ENCODE measurements around the gene PAPPA.

The PAPPA gene

GRCh38 chr9:116232424-116233159 is 79.0 kb downstream of the PAPPA start:
- no peak for DNase-seq (ENCODE audit: low spot score)

DNA sequence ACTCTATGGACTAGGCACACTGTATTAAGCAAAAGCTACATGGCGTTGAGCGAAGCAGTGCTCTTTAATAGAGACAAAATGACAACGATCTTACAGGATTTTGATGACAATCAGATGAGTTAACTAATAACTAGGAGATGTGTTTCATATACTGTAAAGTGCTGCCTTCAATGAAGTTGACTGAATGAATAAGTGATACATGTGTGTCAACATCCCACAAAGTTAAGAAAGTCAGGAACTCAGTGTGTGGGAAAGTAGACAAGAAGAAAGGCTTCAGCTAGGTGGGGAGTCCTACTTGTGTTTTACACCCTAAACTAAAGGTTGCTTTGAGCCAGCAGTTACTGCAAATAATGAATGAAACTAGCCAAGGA is 79.6 kb downstream of the PAPPA start:
- DNase-seq (ENCODE audit: low spot score): no peak

DNA sequence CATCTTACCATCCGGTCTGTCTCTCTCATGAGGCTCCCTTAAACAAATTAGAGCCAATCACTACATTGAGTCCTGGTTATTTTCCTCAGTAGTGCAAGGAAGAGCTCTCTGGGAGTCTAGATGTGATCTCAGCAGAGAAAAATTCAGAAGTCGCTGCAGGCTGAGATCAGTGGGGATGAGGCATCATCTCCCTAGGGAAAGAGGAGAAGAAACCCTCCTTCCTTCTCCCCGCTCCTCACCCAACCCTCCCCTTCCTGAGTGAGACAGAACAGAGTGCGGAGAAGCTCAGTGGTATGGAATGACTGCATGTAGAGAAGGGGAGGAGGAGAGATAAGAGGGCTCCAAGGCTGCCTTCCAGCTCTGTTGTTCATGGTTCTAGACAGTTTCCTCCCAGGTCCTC is 80.5 kb downstream of the PAPPA start:
- no peak for DNase-seq (ENCODE audit: low spot score)

DNA sequence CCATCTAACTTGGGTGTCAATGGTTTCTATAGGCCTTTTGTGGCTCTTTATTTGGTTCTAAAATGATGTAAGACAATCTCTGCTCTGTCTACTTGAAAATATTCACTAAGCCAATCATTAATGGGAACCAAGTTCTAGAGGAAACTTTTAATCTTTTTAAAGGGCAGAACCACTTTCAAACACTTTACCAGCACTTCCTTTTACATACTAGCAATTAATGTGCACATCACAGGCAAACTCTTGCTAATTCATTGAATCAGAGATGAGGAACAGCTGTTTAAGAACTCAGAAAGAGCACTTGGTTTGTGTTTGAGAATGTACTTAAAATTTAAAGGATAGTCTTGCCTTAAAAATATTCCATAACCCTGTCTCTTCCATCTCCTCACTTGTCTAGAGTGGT is 83.4 kb downstream of the PAPPA start:
- DNase-seq (ENCODE audit: low spot score): no peak

- DNase-seq (ENCODE audit: low spot score): no peak
These were observed 83.9 kb downstream of the PAPPA start for GRCh38 chr9:116237456-116237855.

DNA sequence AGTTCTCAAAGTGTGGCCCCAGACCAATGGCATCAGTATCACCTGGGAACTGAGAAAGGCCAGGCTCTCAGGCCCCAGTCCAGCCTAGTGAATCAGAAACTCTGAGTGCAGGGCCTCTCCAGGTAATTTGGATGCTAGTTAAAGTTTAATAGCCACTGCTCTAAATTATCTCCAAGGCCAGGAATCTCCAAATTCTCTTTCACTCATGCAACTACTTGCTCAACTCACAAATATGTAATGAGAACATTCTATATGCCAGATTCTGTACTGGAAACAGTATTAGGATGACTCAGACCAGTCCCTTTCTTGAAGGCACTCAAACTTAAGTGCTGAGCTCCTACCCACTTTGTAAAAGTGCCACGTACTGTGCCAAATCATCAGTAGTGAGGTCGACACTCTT is 84.6 kb downstream of the PAPPA start:
- no peak for DNase-seq (ENCODE audit: low spot score)

GRCh38 chr9:116238776-116239340 is 85.3 kb downstream of the PAPPA start:
- DNase-seq (ENCODE audit: low spot score): no peak

DNA sequence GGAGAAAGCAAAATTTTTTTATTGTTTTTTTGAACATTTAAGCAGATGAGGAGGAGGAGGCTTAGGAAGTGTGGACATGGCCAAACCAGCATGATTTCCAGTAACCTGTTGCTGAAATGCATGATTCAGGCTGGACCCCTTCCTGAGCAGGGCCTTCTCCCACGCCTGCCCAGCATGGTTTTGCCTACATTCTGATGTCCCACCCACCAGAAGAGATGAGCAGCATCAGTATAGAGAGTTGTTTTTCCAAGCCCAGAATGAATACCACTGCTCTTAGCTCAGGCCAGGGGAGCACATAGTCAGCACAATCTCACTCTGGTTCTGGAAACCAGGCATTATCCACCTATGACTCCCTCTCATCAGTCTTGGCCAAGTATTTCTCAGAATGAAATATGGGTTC is 90.1 kb downstream of the PAPPA start:
- no peak for DNase-seq (ENCODE audit: low spot score)

DNA sequence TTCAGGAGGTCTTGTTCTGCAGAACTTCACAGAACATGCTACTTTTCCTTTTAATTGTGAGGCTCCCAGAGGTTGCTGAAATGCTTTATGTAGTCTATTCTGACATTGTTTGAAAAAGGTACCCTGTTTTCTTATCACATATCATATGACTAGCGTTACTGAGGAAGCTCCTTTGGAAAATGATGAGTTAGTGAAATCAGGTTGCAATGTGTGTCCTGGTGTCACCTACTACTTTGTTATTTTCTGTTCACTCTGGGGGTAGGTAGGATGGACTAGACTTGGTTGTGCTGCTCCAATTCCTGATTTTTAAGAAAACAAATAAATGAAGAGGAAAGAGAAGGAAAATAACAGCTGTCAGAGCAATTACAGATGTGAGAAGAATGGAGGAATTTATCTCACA is 93.7 kb downstream of the PAPPA start:
- DNase-seq (ENCODE audit: low spot score): no peak

DNA sequence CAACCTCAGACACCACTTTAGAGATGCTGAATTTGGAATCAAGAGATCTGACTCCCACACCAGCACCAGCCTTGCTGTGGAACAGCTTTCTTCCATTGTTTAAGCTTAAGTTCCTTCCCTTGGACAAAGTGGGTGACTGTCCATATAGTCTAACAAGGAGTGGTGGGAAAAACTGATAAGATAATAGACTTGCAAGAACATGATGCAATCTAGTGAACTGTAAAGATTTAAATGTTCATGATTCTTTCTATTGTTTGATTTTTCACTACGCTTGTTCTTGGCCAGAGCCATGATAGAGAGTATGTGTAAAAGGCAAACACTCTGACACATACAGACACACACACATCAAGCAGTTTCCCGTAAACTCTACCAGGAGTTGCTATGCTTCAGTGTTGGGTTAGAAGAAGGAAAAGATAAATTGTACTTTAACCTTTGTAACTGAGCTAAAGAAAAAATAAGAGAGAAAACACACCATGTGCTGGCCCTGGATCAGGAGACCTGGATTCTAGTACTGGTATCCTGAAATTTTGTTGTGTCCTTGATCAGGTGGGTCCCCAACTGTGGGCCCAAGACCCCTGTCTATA is 94.3 kb downstream of the PAPPA start:
- DNase-seq (ENCODE audit: low spot score): no peak

GRCh38 chr9:116250891-116251290 is 97.3 kb downstream of the PAPPA start:
- no peak for DNase-seq (ENCODE audit: low spot score)

DNA sequence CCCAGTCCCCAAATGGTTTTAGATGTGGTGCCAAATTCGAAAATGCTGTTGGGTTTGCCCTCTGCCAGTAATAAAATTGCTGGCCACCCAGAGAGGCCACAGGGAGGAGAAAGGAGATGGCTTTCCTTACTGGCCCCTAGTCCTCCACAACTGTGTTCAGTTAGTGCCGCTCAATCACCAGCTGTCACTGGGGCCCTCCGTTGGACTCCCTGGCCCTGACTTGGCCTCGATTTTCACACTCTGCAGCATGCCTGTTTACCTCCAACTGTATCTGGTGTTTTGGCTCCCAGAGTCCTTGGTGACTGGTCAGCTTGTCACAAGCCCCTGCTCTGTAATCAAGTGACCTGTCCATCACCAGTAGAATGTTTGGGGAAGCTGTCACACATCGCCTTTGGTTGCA is 97.8 kb downstream of the PAPPA start:
- DNase-seq (ENCODE audit: low spot score): no peak

DNA sequence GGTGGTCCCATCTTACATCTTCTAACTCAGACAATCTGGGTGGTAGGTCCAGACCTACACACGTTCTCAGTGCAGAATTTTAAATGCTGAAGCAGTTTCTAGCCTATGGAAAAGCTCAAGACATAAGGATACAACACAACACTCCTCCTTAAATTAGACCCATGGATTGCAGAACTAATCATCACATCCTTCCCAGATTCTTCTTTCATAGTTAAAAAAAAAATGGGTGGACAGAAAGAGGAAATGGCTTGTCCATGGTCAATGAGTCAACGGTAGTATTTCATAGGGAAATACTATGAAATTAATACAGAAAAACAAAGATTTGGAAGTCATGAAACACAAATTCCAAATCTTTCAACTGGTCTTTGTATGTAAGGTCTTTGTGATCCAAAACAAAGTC is 106.9 kb downstream of the PAPPA start:
- no peak for DNase-seq (ENCODE audit: low spot score)

DNA sequence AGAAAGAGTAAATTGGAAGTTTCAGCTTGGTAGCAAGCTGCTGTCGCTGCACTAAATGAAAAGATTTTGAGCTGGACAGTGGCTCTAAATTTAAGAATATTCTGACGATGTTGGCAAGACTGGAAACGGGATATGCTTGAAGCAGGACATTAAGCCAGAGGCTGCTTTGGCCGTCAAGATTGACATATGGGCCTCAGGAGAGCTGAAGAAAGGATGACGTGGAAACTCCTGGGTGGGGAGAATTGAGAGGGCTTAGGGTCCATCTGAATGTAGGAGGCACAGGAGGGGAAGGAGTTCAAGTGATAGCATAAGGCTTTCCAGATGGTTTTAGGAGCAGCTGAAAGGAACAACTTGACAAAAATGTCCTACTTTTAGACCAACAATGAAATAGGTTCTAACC is 108.9 kb downstream of the PAPPA start:
- DNase-seq (ENCODE audit: low spot score): no peak

DNA sequence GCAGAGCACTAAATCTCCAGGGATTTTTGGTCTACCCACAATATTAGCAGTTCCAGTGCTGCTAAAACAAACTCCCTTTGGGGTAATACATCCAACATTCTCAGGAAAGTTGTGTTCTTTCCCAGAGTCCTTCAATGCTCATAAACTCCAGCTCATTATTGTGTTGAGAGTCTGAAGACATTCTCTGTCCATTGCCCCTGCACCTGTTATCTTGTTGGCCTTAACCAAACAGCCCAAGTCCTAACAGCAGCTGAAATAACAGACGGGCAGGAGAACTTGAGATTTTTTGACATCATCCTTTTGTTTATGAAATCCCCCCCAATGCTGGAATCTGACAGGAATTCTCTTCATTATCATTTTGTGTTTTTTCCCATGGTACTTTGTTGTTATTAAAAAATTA is 110.8 kb downstream of the PAPPA start:
- DNase-seq (ENCODE audit: low spot score): no peak

- no peak for DNase-seq (ENCODE audit: low spot score)
These were observed 113.4 kb downstream of the PAPPA start for GRCh38 chr9:116267021-116267420.

- no peak for DNase-seq (ENCODE audit: low spot score)
These were observed 115.7 kb downstream of the PAPPA start for GRCh38 chr9:116269250-116269649.

- DNase-seq (ENCODE audit: low spot score): no peak
These were observed 117.0 kb downstream of the PAPPA start for GRCh38 chr9:116270546-116270945.

DNA sequence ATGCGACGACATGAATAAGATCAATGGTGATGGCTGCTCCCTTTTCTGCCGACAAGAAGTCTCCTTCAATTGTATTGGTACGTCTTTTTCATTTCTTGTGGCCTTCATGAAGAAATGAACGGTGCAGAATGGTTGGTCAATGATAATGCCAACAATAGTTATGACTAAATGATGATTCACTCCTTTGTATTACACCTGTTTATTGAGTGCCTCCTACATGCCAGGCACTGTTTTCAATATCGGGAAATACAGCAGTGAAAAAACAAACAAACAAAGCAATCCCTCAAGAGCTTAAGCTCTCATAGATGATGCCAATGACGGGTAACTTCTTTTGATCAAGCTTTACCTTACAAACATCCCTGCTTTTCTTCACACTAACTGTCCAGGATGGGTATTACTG is 117.7 kb downstream of the PAPPA start:
- no peak for DNase-seq (ENCODE audit: low spot score)

GRCh38 chr9:116271991-116272390 is 118.4 kb downstream of the PAPPA start:
- DNase-seq (ENCODE audit: low spot score): no peak

GRCh38 chr9:116274293-116274692 is 120.7 kb downstream of the PAPPA start:
- no peak for DNase-seq (ENCODE audit: low spot score)

DNA sequence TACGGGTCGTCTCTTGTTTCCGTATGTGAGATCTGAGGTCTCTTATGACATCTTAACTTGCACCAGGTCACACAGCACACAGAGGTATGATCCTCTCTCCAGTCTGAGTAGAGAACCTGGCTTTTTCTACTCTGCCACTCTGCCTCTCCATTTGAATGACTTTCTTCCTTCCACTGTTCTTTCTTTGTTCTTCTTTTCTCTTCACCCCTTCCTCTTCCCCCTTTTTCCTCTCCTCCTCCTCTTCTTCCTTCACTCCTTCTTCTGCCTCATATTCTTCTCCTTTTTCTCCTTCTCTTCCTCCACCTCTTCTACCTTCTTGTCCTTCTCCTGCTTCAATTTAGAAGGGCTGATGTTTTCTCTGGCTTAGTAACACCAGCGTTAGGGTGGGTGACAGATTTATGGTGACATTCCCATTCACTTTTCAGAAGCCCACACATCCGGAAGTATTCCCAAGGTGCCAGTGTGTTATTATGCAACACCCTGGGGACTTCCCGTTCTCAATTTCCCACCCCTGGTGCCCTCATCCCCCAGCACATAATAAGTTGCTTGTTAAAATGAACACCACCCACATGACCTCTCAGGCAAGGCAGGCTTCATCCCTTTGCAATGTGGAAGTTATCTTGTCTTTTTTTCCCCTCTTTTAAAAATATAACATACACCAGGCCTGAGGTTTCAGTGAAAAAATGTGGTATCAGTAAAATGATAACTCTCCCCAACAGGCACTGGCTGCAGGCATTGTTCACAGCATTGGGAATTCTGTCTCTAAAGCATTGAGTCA is 122.0 kb downstream of the PAPPA start:
- no peak for DNase-seq (ENCODE audit: low spot score)

- no peak for DNase-seq (ENCODE audit: low spot score)
These were observed 122.6 kb downstream of the PAPPA start for GRCh38 chr9:116276196-116276493.
